ENCODE data around the gene NDUFS1.
A peak's percentile ranks its signal among the peaks of the same experiment; 100 is the strongest.
"Not testable (repeated sequence)": the region's sequence is repeated elsewhere in the genome, so short reads cannot be mapped to it uniquely, and the experiment has no call there.

Gene NDUFS1

DNA sequence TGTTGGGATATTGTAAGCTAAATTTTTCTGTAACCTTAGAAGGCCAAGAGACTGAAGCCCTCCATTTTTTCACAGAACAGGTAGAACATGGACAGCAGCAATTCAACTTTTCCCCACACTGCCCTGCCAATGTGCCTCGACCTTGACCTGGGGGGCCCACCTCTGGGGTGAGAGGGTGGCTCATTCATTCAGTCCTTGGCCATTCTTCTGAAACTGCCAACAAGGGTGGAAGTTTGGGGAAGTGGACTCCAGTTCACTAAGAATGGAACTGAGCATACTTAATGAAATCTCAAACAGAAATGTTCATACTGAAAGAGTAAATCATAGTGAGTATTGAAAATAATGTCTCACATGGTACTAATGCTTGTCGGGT, 1.5 kb upstream of the NDUFS1 start:
- DNase-seq = peak; percentile 8

- DNase-seq = peak; percentile 71
These were observed 1.0 kb upstream of the NDUFS1 start for GRCh38 chr2:206160125-206160806.

DNA sequence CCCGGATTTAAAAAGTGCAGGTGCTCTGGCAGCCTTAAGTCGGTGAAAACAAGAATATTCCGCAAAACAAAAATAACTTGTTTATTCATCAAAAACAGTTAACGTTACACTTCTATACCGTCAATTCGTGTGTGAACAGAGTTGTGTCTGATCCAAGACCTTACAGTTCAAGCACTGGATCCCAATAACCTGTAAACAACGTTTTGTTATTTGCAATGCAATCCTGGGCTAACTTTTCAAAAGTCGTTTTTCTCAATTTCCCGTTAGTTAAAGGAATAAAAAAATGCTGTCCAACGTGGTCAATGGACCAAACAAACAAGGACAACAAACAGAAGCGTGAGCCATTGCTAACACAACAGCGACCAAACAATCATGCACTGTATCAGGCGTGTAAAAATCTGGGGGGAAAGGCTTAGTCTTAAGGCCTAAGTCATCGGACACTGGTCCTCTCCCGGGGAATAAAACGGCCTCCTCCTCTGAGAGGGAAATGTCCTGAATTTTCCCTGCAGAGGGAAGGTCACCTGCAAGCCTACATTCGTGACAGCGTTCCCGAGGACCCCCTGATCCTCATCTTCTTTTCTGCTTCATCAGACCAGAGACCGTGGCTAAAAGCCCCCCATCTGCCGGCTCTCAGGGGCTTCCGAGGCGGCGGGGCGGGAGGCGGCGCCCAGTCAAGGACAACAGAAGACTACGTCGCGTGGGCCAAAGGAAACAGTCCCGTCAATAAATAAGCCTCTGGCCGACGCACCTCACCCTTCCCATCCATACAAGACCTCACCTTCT, 490 bp downstream of the NDUFS1 start:
- no peak for DNase-seq

DNA sequence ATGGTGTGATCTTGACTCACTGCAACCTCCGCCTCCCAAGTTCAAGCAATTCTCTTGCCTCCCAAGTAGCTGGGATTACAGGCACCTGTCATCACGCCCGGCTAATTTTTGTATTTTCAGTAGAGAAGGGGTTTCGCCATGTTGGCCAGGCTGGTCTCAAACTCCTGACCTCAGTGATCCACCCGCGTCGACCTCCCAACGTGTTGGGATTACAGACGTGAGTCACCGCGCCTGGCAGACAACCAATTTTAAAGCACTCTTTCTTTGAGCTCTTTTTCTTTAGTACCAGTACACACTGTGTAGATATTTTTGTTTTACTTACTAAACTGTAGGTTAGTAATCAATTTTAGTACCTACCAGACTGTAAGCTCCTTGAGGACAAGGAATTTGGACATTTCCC, 2.2 kb downstream of the NDUFS1 start:
- DNase-seq = not testable (repeated sequence)

DNA sequence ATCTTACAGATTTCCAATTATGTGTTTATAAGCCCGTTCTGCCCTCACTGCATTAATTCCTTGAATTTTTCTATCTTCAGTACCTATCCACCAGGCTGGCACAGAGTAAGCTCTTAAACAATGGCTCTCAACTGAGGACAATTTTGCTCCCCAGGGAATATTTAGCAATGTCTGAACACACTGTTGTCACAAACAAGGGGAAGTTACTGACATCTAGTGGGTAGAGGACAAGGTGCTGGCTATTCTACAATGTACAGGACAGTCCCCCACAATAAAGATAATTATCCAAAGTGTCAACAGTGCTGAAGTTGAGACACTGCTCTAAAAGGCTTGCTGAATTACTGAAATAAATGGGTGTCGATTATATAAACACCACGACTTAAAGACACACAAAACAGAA, 5.0 kb downstream of the NDUFS1 start:
- DNase-seq = no peak

DNA sequence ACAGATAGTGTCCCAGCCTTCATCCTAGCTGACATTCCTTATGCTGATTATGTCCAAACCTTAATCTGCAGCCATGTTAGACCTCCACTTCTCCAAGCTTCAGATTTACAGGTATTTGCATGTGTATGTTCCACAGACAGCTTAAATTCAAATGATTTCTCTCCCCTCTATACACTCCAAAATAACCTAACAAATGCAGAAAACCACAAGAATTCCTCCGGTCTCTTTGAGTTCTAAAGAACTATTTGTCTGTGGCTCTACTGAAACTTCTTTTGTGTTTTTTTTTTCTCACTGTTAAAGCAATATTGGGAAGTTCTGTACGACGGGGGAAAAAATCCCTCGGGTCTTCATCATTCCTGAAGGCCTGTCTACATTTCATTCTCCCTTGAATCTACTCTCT, 8.6 kb downstream of the NDUFS1 start:
- no peak for DNase-seq

GRCh38 chr2:206150168-206150567, 9.1 kb downstream of the NDUFS1 start:
- DNase-seq = no peak

DNA sequence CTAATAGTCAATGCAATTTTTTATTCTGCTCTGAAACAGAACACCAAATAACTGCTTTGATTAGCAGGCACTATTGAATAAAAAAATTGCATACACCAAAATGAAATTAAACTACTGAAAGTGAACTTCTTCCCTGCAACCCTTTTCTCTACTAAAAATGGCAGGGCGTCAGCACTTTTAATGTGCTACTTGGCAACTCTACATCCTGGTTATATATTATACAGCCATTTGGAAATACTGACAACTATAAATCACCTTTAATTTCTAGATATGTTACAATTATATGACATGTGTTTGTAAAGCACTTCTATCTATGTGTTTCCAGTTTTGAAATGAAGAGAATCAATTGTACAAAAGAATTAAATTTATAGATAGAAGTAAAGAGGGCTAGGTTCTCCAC, 9.9 kb downstream of the NDUFS1 start:
- DNase-seq = no peak

- DNase-seq = no peak
These were observed 13.6 kb downstream of the NDUFS1 start for GRCh38 chr2:206145665-206146064.

DNA sequence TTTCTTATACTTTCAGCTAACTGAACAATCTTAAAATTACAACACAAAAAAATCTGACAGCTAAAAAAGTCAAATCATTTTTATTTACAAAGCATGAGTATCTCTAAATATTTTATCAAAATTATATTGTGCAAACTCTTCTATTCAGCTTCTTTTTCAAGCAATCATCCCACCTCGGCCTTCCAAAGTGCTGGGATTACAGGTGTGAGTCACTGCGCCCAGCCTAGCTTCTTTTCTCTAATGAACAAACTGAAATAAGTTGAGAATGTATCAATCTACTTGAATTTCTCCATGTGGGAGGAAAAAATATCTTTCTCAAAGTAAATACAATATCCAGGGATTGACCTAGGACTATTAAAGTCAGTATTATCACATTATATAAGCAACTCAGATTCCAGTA, 14.9 kb downstream of the NDUFS1 start:
- DNase-seq = no peak

- no peak for DNase-seq
These were observed 15.8 kb downstream of the NDUFS1 start for GRCh38 chr2:206143451-206143850.

- no peak for DNase-seq
These were observed 31.6 kb downstream of the NDUFS1 start for GRCh38 chr2:206127656-206128055.

DNA sequence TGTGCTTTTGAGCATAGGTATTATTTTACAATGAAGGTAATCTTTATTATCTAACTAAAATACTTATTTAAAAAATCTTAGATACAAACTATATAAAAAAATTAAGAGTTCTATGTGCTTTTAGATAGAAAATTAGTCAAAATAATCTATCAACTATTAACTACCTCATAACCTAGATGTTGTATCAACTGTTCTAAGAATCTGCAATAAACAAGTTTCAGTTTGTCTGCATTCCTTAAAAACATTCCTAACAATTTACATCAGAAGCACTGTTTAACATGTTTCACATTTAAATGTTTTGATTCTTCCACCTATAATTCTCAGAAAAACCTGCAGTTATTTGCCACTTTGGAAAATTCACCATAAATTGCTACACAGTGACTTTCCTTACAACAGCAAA, 33.3 kb downstream of the NDUFS1 start:
- DNase-seq = no peak

DNA sequence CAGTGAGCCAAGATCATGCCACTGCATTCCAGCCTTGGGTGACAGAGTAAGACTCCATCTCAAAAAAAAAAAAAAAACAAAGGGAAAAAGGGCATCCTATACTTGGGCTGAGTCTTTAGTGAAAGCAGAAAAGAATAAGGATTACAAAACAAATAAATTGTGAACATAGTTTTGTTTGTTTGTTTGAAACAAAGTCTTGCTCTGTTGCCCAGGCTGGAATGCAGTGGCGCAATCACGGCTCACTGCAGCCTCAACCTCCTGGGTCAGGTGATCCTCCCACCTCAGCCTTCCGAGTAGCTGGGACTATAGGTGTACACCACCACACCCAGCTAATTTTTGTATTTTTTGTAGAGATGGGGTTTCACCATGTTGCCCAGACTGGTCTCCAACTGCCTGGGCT, 36.7 kb downstream of the NDUFS1 start:
- DNase-seq = not testable (repeated sequence)

DNA sequence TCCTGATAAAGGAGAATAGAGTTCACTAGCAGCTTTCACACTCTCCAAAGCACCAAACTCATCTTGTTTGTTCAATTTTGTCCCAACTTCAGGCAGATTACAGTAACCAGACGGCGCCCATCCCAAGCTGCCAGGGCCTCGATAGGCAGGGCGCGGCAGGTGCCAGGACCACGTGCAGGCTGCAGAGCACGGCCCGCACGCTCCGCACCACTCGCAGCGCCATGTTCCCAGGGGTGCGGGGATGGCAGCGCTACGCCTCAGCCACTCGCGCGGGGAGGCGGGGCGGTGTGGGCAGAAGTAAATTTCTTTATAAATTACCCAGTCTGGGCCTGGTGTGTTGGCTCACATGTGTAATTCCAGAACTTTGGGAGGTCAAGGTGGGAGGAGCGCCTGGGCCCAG, 43.0 kb downstream of the NDUFS1 start:
- DNase-seq = no peak

DNA sequence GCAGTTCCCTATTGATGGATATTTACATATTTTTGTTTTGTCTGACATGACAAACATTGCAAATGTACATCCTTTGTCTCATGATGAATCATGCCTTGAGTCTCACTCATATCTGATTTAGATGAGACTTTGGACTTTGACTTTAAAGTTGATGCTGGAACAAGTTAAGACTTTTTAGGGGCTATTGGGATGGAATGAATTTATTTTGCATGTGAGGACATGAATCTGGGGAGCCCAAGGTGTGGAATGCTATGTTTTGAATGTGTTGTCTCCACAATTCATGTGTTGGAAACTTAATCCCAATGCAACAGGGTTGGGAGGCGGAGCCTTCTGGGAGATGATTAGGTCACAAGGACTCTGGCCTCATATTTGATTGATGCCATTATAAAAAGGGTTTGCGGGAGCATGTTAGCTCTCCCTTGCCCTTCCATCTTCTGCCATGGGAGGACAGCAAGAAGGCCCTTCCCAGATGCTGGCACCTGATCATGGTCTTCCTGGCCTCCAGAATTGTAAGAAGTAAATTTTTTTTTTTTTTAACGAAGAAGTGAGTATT, 44.1 kb downstream of the NDUFS1 start:
- DNase-seq = no peak

GRCh38 chr2:206112846-206113547, 46.2 kb downstream of the NDUFS1 start:
- DNase-seq = no peak

DNA sequence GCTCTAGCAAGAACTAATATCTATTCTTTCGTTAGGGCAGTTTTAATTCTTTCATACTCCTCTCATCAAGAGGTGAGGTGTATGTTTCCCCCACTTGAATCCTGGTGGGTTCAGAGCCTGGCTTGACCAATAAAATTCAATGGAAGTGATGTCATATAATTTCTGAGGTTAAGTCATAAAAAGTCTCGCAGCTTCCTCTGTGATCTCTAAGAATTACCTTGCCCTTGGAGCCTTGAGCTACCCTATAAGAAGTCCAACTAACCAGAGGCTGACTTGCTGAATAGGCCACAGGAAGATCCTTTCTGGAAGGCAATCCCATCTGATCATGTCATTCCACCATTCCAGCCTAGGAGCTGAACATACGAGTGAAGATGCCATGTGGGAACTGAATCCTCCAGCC, 47.1 kb downstream of the NDUFS1 start:
- DNase-seq = no peak

DNA sequence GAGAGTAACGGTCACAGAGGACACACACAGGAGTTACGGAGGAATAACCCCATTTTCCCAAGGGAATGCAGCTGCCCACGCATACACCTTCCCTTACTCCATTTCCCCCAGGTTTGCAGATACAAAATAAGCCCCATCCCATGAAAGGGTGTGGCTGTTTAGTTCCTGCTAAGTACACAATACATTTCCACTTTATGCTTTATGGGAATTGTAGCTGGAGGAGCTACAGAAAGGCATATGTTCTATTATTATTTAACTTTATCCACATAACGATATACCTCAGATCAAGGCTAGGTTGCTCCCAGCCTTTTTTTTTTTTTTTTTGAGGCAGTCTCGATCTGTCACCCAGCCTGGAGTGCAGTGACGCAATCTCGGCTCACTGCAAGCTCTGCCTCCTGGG, 50.5 kb downstream of the NDUFS1 start:
- DNase-seq = no peak

GRCh38 chr2:206105541-206105940, 53.7 kb downstream of the NDUFS1 start:
- DNase-seq = no peak

DNA sequence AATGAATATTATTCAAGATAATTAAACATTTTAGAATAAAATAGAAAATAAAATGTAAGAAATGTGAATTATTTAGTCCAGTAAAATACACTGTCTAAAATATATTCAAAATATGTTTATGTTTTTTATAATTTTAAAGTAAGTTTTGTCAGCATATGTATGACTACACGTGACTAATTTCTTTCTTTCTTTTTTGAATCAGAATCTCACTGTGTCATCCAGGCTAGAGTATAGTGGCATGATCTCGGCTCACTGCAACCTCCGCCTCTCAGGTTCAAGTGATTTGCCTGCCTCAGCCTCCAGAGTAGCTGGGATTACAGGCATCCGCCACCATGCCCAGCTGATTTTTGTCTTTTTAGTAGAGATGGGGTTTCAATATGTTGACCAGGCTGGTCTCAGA, 54.2 kb downstream of the NDUFS1 start:
- no peak for DNase-seq

GRCh38 chr2:206098872-206099271, 60.4 kb downstream of the NDUFS1 start:
- DNase-seq = not testable (repeated sequence)

DNA sequence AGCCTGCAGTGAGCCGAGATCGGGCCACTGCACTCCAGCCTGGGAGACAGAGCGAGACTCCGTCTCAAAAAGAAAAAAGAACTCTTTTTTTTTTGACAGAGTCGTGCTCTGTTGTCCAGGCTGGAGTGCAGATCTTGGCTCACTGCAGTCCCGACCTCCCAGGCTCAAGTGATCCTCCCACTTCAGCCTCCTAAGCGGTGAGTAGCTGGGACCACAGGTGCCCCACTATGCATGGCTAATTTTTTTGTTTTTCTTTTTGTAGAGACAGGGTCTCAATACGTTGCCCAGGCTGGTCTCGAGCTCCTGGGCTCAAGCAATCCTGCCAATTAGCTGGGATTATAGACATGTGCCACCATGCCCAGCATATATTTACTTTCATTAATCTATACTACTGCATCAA, 60.8 kb downstream of the NDUFS1 start:
- DNase-seq = no peak

DNA sequence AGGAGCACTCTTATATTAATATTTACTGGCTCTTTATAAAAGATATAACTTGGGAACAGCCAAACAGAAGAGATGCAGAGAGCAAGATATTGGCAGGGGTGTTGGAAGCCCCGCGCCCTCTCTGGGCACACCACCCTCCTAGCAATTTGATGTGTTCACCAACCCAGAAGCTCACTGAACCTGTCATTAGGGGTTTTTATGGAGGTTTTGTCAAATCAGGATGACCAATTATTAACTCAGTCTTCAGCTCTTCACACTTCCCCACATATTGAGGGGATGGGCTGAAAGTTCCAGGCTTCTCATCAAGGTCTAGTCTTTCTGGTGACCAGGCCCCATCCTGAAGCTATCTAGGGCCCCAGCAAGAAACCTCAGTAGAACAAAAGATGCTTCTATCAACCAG, 62.4 kb downstream of the NDUFS1 start:
- no peak for DNase-seq
